Hematopoietic multipotent progenitor cell treated with erythropoietin and hydrocortisone succinate and interleukin-3 and kit ligand, for 6 days (in vitro differentiated cells): ENCODE results near the gene SPI1.

Source experiments
- DNase-seq: peaks from one replicate; pipeline ENCODE4 v3.0.0-alpha.2; 2015

The SPI1 gene

DNA sequence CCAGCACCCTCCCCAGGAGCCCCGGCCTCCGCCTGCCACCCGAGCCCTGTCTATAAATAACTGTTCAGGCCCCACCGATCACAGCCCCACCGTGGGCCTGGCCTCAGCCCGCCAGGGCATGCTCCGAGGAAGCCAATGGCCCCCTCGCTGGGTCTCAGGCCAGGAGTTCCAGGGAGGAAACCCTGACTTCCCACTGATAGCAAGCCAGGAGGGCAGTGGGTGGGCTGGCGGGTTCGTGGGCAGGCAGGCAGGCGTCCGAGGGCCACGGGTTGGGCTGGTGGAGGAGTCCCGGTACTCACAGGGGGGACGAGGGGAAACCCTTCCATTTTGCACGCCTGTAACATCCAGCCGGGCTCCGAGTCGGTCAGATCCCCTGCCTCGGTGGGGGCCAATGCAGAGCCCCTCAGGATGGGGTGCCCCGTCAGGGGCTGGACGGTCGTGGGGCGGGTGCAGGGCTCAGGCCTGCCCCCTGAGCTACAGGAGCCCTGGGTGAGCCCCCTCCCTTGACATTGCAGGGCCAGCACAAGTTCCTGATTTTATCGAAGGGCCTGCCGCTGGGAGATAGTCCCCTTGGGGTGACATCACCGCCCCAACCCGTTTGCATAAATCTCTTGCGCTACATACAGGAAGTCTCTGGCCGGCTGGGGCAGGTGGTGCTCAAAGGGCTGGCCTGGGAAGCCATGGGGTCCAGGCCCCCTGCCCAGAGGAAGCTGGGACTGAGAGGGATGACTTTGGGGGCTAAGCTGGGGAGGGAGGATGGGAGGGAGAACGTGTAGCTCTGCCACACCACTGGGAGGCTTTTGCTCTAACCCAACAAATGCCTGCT lies at the start of gene SPI1:
TSS of gene SPI1 (minus strand) at position 538 of the 826 bp plus-strand sequence. CDS start at position 344, 194 bp downstream.
- DNase-seq = peak; percentile 97

- DNase-seq = peak; percentile 99
Measured at GRCh38 chr11:47426062-47426956, 48.0 kb upstream of the SPI1 start, which contains the start of gene PSMC3. TSS of gene PSMC3 (minus strand) at chr11:47426439. CDS start at chr11:47426279, 160 bp downstream.

- DNase-seq = no peak
Measured at GRCh38 chr11:47425611-47426010, 47.3 kb upstream of the SPI1 start.

DNA sequence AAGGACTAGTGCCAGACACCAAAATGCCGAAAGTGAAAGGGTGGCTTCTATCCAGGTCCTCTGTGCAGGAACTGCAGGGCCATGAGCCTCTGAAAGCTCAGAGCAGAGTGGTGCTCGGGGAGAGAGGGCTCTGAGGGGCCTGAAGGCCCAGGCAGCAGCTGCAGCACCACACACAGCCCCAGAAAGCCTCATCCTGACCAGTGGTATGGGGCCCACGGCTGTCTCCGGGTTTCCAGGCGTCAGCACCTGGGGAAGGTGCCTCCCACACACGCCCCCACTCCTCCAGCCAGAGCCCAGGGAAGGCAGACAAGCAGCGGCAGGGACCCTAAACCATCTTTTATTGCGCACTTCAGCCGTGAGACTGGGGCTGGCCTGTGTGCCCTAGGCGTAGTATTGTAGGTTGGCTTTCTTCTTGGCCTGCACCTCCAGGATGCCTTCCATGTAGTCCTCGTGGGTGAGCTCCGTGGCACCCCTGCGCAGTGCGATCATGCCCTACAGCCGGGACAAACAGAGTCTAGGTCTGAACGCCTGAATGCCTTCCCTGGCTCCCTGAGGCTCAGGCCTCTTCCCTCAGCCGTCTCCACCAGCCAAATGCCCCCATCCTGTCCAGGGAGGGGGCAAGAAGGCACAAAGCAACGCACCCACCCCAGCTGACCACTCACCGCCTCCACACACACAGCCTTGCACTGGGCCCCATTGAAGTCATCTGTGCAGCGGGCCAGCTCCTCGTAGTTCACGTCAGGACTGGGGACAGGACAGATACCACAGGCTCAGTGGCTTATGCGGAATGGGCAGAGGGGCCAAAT lies 40.3 kb upstream of the SPI1 start:
- no peak for DNase-seq

GRCh38 chr11:47417712-47418111 lies 39.4 kb upstream of the SPI1 start:
- no peak for DNase-seq

- DNase-seq = no peak
Measured at GRCh38 chr11:47415949-47416472, 37.7 kb upstream of the SPI1 start.

GRCh38 chr11:47415091-47415854 lies 36.9 kb upstream of the SPI1 start:
- no peak for DNase-seq

- no peak for DNase-seq
Measured at GRCh38 chr11:47414685-47415070, 36.3 kb upstream of the SPI1 start.

DNA sequence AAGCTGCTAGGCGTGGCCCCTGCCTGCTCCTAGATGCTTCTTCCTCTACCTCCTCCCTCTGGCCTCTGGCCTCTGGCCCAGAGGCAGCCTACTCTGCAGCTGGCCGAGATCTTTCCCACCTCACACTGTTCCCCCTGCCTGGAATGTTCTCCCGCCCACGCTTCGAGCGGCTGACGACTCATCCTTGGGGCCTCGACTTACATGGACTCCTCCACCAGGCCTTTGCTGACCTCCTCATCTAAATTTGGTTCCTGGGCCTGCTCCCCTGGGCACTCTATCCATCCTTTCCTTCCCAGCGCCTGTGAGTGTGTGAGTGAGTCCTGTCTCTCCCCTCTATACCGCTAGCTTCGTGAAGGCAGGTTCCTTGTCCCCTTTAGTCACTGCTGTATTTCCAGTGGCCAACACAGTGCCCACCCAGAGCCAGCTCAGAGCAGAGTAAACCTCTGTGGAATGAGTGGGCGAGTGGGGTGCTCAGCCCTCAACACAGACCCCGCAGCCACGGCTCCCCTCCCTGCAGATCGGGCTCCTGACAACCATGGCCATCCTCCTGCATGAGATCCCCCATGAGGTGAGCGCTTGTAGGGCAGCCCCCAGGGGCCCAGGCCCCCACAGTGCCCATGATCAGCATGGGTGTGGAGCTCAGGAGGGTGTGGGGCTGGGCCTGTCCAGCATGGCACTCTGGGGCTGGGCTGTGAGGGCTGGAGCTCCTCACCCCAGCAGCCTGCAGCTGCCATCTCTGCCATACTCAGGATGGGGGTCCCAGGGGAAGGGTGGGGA lies 35.7 kb upstream of the SPI1 start:
- DNase-seq = no peak

DNA sequence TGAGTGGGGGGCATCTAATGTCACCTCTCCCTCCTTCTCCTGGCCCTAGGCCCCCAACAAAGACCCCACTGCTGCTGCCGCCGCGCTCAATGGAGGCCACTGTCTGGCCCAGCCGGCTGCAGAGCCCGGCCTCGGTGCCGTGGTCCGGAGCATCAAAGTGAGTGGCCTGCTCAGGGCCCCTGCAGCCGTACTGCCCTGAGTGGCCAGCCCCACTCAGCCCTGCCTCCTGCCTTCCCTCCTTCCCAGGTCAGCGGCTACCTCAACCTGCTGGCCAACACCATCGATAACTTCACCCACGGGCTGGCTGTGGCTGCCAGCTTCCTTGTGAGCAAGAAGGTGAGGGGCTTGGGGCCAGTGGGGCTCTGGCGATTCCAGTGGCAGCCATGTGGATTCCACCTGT lies 35.0 kb upstream of the SPI1 start:
- DNase-seq = no peak

DNA sequence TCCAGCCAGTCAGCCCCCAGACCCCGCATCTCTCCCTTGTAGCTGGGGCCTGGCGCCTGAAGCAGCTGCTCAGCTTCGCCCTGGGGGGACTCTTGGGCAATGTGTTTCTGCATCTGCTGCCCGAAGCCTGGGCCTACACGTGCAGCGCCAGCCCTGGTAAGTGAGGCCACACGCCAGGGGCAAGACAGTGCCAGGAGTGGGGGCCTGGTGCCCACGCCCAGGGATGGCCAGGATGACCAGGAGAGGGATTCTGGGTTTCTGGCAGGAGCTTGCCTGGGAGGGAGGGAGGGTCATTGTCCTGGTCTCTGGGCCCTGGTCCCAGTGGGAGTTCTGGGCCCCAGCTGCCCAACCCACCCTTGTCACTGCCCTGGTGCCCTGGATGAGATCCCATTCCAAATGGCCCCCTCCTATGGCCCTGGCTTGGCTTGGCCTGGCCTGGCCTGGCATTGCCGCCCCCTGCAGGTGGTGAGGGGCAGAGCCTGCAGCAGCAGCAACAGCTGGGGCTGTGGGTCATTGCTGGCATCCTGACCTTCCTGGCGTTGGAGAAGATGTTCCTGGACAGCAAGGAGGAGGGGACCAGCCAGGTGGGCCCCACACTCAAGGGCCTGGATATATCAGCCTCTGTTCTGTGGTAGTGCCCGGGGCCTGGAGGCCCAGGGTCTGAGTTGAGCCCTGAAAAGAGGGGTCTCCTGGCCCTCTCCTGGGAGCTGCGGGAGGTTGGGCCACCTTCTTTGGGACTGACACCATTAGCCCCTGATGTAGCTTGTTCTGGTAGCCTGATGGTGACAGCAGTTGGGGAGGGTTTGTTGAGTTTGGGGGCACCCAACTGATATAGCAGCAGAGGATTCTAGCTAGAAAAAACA lies 33.8 kb upstream of the SPI1 start:
- DNase-seq = peak; percentile 80

DNA sequence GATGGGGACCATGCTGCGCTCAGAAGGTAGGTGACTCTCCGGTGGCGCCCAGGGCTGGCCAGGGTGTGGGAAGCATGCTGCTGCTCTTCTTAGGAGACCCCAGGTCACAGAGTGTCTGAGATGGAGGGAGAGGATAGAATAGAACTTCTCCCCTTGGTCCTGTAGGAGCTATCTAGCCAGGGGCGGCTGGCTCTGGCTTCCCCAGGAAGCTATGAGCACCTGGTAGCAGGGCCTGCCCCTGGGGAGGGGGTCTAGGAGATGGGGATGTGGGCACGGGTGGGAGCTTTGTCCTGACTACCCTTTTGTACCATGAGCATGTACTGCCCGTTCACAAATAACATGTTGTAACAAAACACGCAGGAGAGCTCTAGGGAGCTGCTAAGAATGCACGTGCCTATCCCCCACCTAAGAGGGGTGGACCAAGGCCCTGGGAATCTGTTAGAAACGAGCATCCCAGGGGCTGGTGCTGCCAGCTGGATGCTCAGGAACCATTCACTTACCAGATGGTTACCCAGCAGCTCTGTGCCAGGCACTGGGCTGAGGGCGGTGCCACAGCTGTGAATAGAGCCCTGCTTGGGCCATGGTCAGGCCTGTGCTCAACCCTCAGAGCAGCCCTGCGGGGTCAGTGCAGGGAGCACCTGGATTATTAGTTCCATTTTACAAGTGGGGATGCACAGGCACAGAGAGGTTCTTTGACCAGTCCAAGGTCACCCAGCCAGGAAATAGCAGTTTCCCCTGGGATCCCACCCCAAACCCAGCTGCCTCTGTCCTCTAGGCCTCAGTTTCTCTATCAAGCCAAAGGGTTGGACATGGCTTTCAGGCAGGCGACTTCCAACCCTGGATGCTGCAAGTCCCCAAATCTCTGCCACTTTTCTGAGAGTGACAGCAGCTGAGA lies 32.3 kb upstream of the SPI1 start:
- DNase-seq = no peak

DNA sequence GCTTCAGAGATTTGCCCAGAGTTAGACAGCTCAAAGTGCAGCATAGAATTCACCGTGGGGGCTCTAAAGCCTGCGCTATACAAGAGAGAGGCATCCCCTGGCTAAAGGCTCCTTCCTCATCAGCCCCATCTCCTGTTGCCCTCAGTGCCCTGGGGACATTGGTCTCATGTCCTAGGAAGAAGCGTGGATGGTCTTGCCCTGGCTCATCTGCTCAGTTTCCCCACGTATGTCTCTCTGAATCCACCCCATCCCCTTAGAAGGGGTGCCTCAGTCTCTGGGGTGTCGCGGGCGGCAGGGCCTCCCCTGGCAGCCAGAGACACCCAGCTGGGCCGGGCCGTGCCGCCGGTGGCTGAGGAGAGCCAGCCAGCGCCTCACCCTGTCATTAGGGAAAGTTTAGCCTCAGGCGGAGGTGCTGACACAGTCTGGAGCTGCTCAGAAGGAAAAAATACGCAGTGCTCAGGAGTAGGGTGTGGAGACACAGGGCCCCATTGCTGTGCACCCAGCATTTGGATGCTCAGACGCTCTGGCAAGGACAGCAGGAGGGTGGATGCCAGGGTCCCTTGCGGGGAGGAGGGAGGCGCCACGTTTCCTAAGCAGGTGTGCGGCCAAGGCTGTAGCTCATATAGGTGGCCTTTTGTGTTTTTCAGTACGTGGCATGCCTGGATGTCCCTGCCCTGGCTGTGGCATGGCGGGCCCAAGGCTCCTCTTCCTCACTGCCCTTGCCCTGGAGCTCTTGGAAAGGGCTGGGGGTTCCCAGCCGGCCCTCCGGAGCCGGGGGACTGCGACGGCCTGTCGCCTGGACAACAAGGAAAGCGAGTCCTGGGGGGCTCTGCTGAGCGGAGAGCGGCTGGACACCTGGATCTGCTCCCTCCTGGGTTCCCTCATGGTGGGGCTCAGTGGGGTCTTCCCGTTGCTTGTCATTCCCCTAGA lies 31.4 kb upstream of the SPI1 start:
- no peak for DNase-seq

GRCh38 chr11:47408598-47409439 lies 30.5 kb upstream of the SPI1 start:
- DNase-seq = no peak

GRCh38 chr11:47407746-47408590 lies 29.6 kb upstream of the SPI1 start, which contains the start of gene SLC39A13:
TSS of gene SLC39A13 (plus strand) at chr11:47408590. CDS start at chr11:47410095, 1,505 bp downstream.
- peak; percentile 96 for DNase-seq
